HEK293 (cell line): ENCODE data around the gene COL18A1.
A peak's percentile ranks its signal among the peaks of the same experiment; 100 is the strongest.

ENCODE experiments used
- GLIS1 ChIP-seq: fragments of 450-650 bp; formaldehyde crosslinking; IDR thresholded peaks from 2 replicates; pipeline ENCODE4 v1.5.1; 2016; ENCODE audit warnings: missing biosample characterization, missing genetic modification characterization
- HOXA7 ChIP-seq: sonication (generic); formaldehyde crosslinking; IDR thresholded peaks from 2 replicates; pipeline ENCODE4 v1.8.1; 2022; ENCODE audit warnings: missing genetic modification reagents, borderline replicate concordance
- PATZ1 ChIP-seq: fragments of 450-650 bp; formaldehyde crosslinking; IDR thresholded peaks from 2 replicates; pipeline ENCODE4 v1.5.1; 2016; ENCODE audit warnings: missing biosample characterization, missing genetic modification characterization
- PBX3 ChIP-seq: sonication (generic); formaldehyde crosslinking; IDR thresholded peaks from 2 replicates; pipeline ENCODE4 v1.8.1; 2022; ENCODE audit warnings: mild to moderate bottlenecking, moderate library complexity, missing genetic modification reagents
- ZBTB10 ChIP-seq: fragments of 450-650 bp; formaldehyde crosslinking; IDR thresholded peaks from 2 replicates; pipeline ENCODE4 v1.5.1; 2016; ENCODE audit warnings: missing biosample characterization, missing genetic modification characterization
- ZBTB20 ChIP-seq: fragments of 450-650 bp; formaldehyde crosslinking; IDR thresholded peaks from 2 replicates; pipeline ENCODE4 v1.5.1; 2016; ENCODE audit warnings: missing biosample characterization, missing genetic modification characterization
- ZBTB44 ChIP-seq: fragments of 450-650 bp; IDR thresholded peaks from 2 replicates; pipeline ENCODE4 v1.5.1; 2018; ENCODE audit warnings: missing biosample characterization, mild to moderate bottlenecking, missing genetic modification characterization
- ZBTB7A ChIP-seq: fragments of 450-650 bp; formaldehyde crosslinking; IDR thresholded peaks from 2 replicates; pipeline ENCODE4 v1.5.1; 2016; ENCODE audit warnings: low read depth, missing biosample characterization, missing genetic modification characterization
- ZFHX2 ChIP-seq: fragments of 450-650 bp; formaldehyde crosslinking; conservative IDR thresholded peaks from 2 replicates; pipeline ENCODE4 v1.5.1; 2016; ENCODE audit warnings: missing biosample characterization, missing genetic modification characterization
- ZFP37 ChIP-seq: fragments of 450-650 bp; formaldehyde crosslinking; IDR thresholded peaks from 2 replicates; pipeline ENCODE4 v1.5.1; 2016; ENCODE audit warnings: missing biosample characterization, missing genetic modification characterization
- ZNF121 ChIP-seq: fragments of 450-650 bp; formaldehyde crosslinking; IDR thresholded peaks from 2 replicates; pipeline ENCODE4 v1.5.1; 2016; ENCODE audit warnings: missing biosample characterization, missing genetic modification characterization
- ZNF184 ChIP-seq: fragments of 450-650 bp; IDR thresholded peaks from 2 replicates; pipeline ENCODE4 v1.5.1; 2018; ENCODE audit warnings: missing biosample characterization, mild to moderate bottlenecking, missing genetic modification characterization
- ZNF248 ChIP-seq: fragments of 450-650 bp; formaldehyde crosslinking; IDR thresholded peaks from 2 replicates; pipeline ENCODE4 v1.5.1; 2017; ENCODE audit warnings: missing biosample characterization, missing genetic modification characterization
- ZNF366 ChIP-seq: fragments of 450-650 bp; formaldehyde crosslinking; conservative IDR thresholded peaks from 2 replicates; pipeline ENCODE4 v1.5.1; 2016; ENCODE audit warnings: missing biosample characterization, missing genetic modification characterization
- ZNF433 ChIP-seq: fragments of 450-650 bp; formaldehyde crosslinking; IDR thresholded peaks from 2 replicates; pipeline ENCODE4 v1.5.1; 2016; ENCODE audit warnings: missing biosample characterization, missing genetic modification characterization, low read depth
- ZNF530 ChIP-seq: fragments of 450-650 bp; formaldehyde crosslinking; IDR thresholded peaks from 2 replicates; pipeline ENCODE4 v1.5.1; 2016; ENCODE audit warnings: low read depth, missing biosample characterization, missing genetic modification characterization
- ZNF548 ChIP-seq: fragments of 450-650 bp; formaldehyde crosslinking; IDR thresholded peaks from 2 replicates; pipeline ENCODE4 v1.5.1; 2016; ENCODE audit warnings: missing biosample characterization, missing genetic modification characterization
- ZNF585B ChIP-seq: fragments of 450-650 bp; formaldehyde crosslinking; IDR thresholded peaks from 2 replicates; pipeline ENCODE4 v1.5.1; 2016; ENCODE audit warnings: missing biosample characterization, missing genetic modification characterization
- ZNF623 ChIP-seq: fragments of 450-650 bp; formaldehyde crosslinking; IDR thresholded peaks from 2 replicates; pipeline ENCODE4 v1.5.1; 2016; ENCODE audit warnings: missing biosample characterization, missing genetic modification characterization
- ZNF639 ChIP-seq: fragments of 450-650 bp; formaldehyde crosslinking; IDR thresholded peaks from 2 replicates; pipeline ENCODE4 v1.5.1; 2016; ENCODE audit warnings: missing biosample characterization, missing genetic modification characterization
- ZNF660 ChIP-seq: fragments of 450-650 bp; IDR thresholded peaks from 2 replicates; pipeline ENCODE4 v1.5.1; 2018; ENCODE audit warnings: missing biosample characterization, mild to moderate bottlenecking, missing genetic modification characterization

The COL18A1 gene

GRCh38 chr21:45363921-45364467 is 41.0 kb upstream of the COL18A1 start (continued):
- peak; percentile 30; the same call in 1 of the 2 replicates for TF ChIP-seq PATZ1 (tag by site-specific recombination)
- TF ChIP-seq HOXA7 (CRISPR knock-in tag): no peak
- peak; percentile 76 for TF ChIP-seq ZNF184 (tag by site-specific recombination)
- TF ChIP-seq ZFP37 (tag by site-specific recombination): 0 out of 2 replicates have a peak, but pooled peaks have one; percentile 22
- TF ChIP-seq ZFHX2 (tag by site-specific recombination): peak; percentile 42
- no peak for TF ChIP-seq ZNF248 (tag by site-specific recombination)
- no peak for TF ChIP-seq PBX3 (CRISPR knock-in tag)
- no peak for TF ChIP-seq ZNF121 (tag by site-specific recombination)
- TF ChIP-seq ZNF433: no peak
- peak; percentile 42; the same call in 1 of the 2 replicates for TF ChIP-seq ZNF660 (tag by site-specific recombination)
- TF ChIP-seq ZBTB44 (tag by site-specific recombination): no peak
- TF ChIP-seq ZBTB7A (tag by site-specific recombination): no peak
- 0 out of 2 replicates have a peak, but pooled peaks have one; percentile 48 for TF ChIP-seq ZNF639 (tag by site-specific recombination)
- TF ChIP-seq ZNF548 (tag by site-specific recombination): no peak
- no peak for TF ChIP-seq ZBTB10 (tag by site-specific recombination)
- TF ChIP-seq ZNF585B (tag by site-specific recombination): no peak
- 0 out of 2 replicates have a peak, but pooled peaks have one; percentile 9 for TF ChIP-seq ZNF623 (tag by site-specific recombination)
- no peak for TF ChIP-seq ZBTB20 (tag by site-specific recombination)
- peak; percentile 66 for TF ChIP-seq ZNF366 (tag by site-specific recombination)
- TF ChIP-seq ZNF530 (tag by site-specific recombination): no peak
- no peak for TF ChIP-seq GLIS1 (tag by site-specific recombination)
